C4-2B (cell line): ENCODE data around the gene KPNA6.

Source experiments
- H3K27ac ChIP-seq: fragments of 450-650 bp; 2 replicates; pipeline ENCODE4 v1.5.1; 2017
- CTCF ChIP-seq: fragments of 450-650 bp; conservative IDR thresholded peaks from 2 replicates; pipeline ENCODE4 v1.5.1; 2017; ENCODE audit warnings: mild to moderate bottlenecking
- ZFX ChIP-seq: fragments of 450-650 bp; IDR thresholded peaks from 2 replicates; pipeline ENCODE4 v1.6.1; 2017

Gene KPNA6

GRCh38 chr1:32198237-32199042 is 90.6 kb downstream of the KPNA6 start:
- no peak for TF ChIP-seq ZFX
- TF ChIP-seq CTCF, result no peak

GRCh38 chr1:32199043-32199716 is 91.3 kb downstream of the KPNA6 start:
- TF ChIP-seq CTCF (no peak), ZFX (no peak)
- H3K27ac ChIP-seq, result peak overlapping the region; percentile 64

More at GRCh38 chr1:32198237-32199042, 90.6 kb downstream of the KPNA6 start:
- H3K27ac ChIP-seq, result no peak overlapping the region

- peak overlapping the region; percentile 64 for H3K27ac ChIP-seq
Measured at GRCh38 chr1:32199717-32200072, 91.8 kb downstream of the KPNA6 start.

GRCh38 chr1:32200226-32201010 is 92.6 kb downstream of the KPNA6 start, which contains the start of gene CCDC28B:
CCDC28B (plus strand) TSS chr1:32200595; CDS start chr1:32201936, 1,341 bp downstream.
- TF ChIP-seq CTCF, result no peak
- TF ChIP-seq ZFX, result no peak
- peak within 1 kb of the TSS; percentile 64 for H3K27ac ChIP-seq

More at GRCh38 chr1:32199717-32200072, 91.8 kb downstream of the KPNA6 start:
- TF ChIP-seq ZFX (no peak), CTCF (no peak)

- H3K27ac ChIP-seq, result peak overlapping the region; percentile 64
- TF ChIP-seq ZFX (no peak), CTCF (no peak)
Measured at GRCh38 chr1:32201011-32201855, 93.4 kb downstream of the KPNA6 start.

GRCh38 chr1:32204943-32205361 is 97.1 kb downstream of the KPNA6 start:
- H3K27ac ChIP-seq, result peak overlapping the region; percentile 74
- TF ChIP-seq CTCF (no peak), ZFX (no peak)
